Stomach (tissue), 9 donors: ENCODE results near the gene ACSBG1. TPM values are rescaled to one million over a fixed set of nuclear protein-coding genes. Genes with fewer than 3 reads are reported as not detected.

Experiments
- DNase-seq, 2 donors: peaks; one replicate each; pipeline versions ENCODE4 v3.0.0 to v3.0.0-alpha.2; 2013 to 2019
- H3K27ac ChIP-seq, 5 donors: fragments of 200-600 bp in 4 of 5; sonication (generic) in 4 of 5; one replicate each; pipeline ENCODE4 v1.5.1; 2013 to 2019; ENCODE audit warnings: mild to moderate bottlenecking in 1 of 5, moderate library complexity in 1 of 5
- H3K27me3 ChIP-seq, 3 donors: fragments of 200-600 bp; sonication (generic); one replicate each; pipeline ENCODE4 v1.5.1; 2017 to 2019; ENCODE audit warnings: mixed run types in 1 of 3
- H3K36me3 ChIP-seq, 4 donors: fragments of 200-600 bp; sonication (generic); 1 replicate in 3 of 4; 2 replicates in 1 of 4; pipeline ENCODE4 v1.5.1; 2016 to 2019
- H3K4me1 ChIP-seq, 4 donors: fragments of 200-600 bp; sonication (generic); one replicate each; pipeline ENCODE4 v1.5.1; 2016 to 2019
- H3K4me3 ChIP-seq, 4 donors: fragments of 200-600 bp; sonication (generic) in 3 of 4; one replicate each; pipeline ENCODE4 v1.5.1; 2016 to 2019; ENCODE audit warnings: mild to moderate bottlenecking in 1 of 4
- H3K9me3 ChIP-seq, 4 donors: fragments of 200-600 bp; sonication (generic); one replicate each; pipeline ENCODE4 v1.5.1; 2016 to 2019
- CTCF ChIP-seq, 7 experiments: fragments of 450-650 bp in 4 of 7; fragments of 200-600 bp in 3 of 7; sonication (generic) in 3 of 7; IDR thresholded peaks; one replicate each; pipeline ENCODE4 v1.5.1; 2016 to 2019; ENCODE audit warnings: antibody characterized with exemption in 7 of 7, control low read depth in 2 of 7, mild to moderate bottlenecking in 1 of 7
- EP300 ChIP-seq: sonication (generic); formaldehyde crosslinking; IDR thresholded peaks from one replicate; pipeline ENCODE4 v1.6.1; 2017; ENCODE audit warnings: antibody characterized with exemption
- POLR2A ChIP-seq, 4 donors: fragments of 450-650 bp; IDR thresholded peaks; one replicate each; pipeline ENCODE4 v1.6.1; 2016; ENCODE audit warnings: antibody characterized with exemption in 4 of 4, control low read depth in 2 of 4, mild to moderate bottlenecking in 1 of 4, moderate library complexity in 1 of 4
- POLR2AphosphoS5 ChIP-seq, 3 donors: sonication (generic); formaldehyde crosslinking; IDR thresholded peaks; one replicate each; pipeline ENCODE4 v1.6.1; 2016; ENCODE audit warnings: antibody characterized with exemption in 3 of 3
- WGBS, 5 donors: extraction: QIAGEN DNeasy Blood & Tissue Kit in 3 of 5; methylation state at CpG; one replicate each; pipeline versions ENCODE4 v1.1.5 to v1.1.7; 2013 to 2018; 5-methylcytosine and 5-hydroxymethylcytosine counted together
- intact Hi-C: fragments of 100-400 bp; cut with DNase I; formaldehyde crosslinking; loops from one replicate; pipeline ENCODE4 v1.15.1; 2023; ENCODE audit warnings: low total_unique reads
- polyA plus RNA-seq, 3 donors: library from polyadenylated mRNA; stranded (reverse); fragments of 200-250 nt; gene quantifications; one replicate each; pipeline ENCODE4 v1.2.3, GENCODE V29; 2013
- total RNA-seq, 5 donors: library from RNA; depleted of rRNA; stranded (reverse); fragments of >200 nt; gene quantifications; one replicate each; pipeline versions ENCODE4 v1.1.0 to v1.2.3, GENCODE V29; 2014 to 2016
- donor health status: healthy with polysubstance abuse.
- donor health status: Bipolar disorder and iron deficiency.
- donor health status: healthy.

The ACSBG1 gene
- total and polyA plus RNA-seq, 8 donors: under 0.01 to 1.5 (median 0.15) TPM; not detected in 3

- Histone ChIP-seq H3K9me3 (no peaks in the 10 kb centered on the region), H3K27ac (peak overlapping the region in 3 of 5 donors; percentile 44 to 64 (median 46)), H3K4me1 (peaks cover 3 to 48% (median 25%) of the 10 kb centered on the region in 4 donors), H3K27me3 (peaks cover 0 to 8% (median 0%) of the 10 kb centered on the region in 3 donors), H3K4me3 (no peak overlapping the region), H3K36me3 (no peaks in the 10 kb centered on the region)
- DNase-seq: peak in 1 of 2 donors; percentile 23
- TF ChIP-seq POLR2A (IDR thresholded peaks at IDR 0.05) (no peak), CTCF (IDR thresholded peaks at IDR 0.05) (no peak), POLR2AphosphoS5 (IDR thresholded peaks at IDR 0.05) (no peak), EP300 (no peak)
- WGBS, 5 donors: 44 to 64% (median 57%) methylated on average over 5 of the region's 5 CpGs
- intact Hi-C loops: no loop called here
Measured at GRCh38 chr15:78210349-78210717, 24.0 kb downstream of the ACSBG1 start.

- DNase-seq: peak; percentile 49 to 80
- no peak overlapping the region for H3K4me3 ChIP-seq
- H3K36me3 ChIP-seq: no peaks in the 10 kb centered on the region
- peak overlapping the region in 3 of 5 donors; percentile 44 to 64 (median 46) for H3K27ac ChIP-seq
- H3K27me3 ChIP-seq: peaks cover 0 to 8% (median 0%) of the 10 kb centered on the region in 3 donors
- H3K4me1 ChIP-seq: peaks cover 3 to 48% (median 26%) of the 10 kb centered on the region in 4 donors
- TF ChIP-seq EP300: no peak
- no peak for TF ChIP-seq POLR2AphosphoS5 (IDR thresholded peaks at IDR 0.05)
- TF ChIP-seq POLR2A (IDR thresholded peaks at IDR 0.05): no peak
- H3K9me3 ChIP-seq: no peaks in the 10 kb centered on the region
- WGBS, 5 donors: 33 to 55% (median 39%) methylated on average over 9 of the region's 9 CpGs
- intact Hi-C loops: no loop called here
Measured at GRCh38 chr15:78209646-78210348, 24.6 kb downstream of the ACSBG1 start.

- intact Hi-C loops: no loop called here
- Histone ChIP-seq H3K27me3 (peaks cover 0 to 8% (median 0%) of the 10 kb centered on the region in 3 donors), H3K4me1 (peaks cover 3 to 48% (median 29%) of the 10 kb centered on the region in 4 donors), H3K9me3 (no peaks in the 10 kb centered on the region), H3K36me3 (no peaks in the 10 kb centered on the region), H3K4me3 (no peak overlapping the region), H3K27ac (peak overlapping the region in 1 of 5 donors; percentile 64)
- TF ChIP-seq POLR2AphosphoS5 (IDR thresholded peaks at IDR 0.05) (no peak), POLR2A (IDR thresholded peaks at IDR 0.05) (no peak), CTCF (IDR thresholded peaks at IDR 0.05) (no peak), EP300 (no peak)
- WGBS, 5 donors: 76 to 85% (median 80%) methylated on average over 18 to 20 of the region's 20 CpGs
- DNase-seq: peak; percentile 37 to 54
Measured at GRCh38 chr15:78208887-78209645, 25.3 kb downstream of the ACSBG1 start.

GRCh38 chr15:78208341-78208844 lies 26.0 kb downstream of the ACSBG1 start:
- Histone ChIP-seq H3K4me3 (no peak overlapping the region), H3K27ac (no peak overlapping the region), H3K4me1 (peaks cover 3 to 48% (median 28%) of the 10 kb centered on the region in 4 donors), H3K9me3 (no peaks in the 10 kb centered on the region), H3K27me3 (peaks cover 0 to 4% (median 0%) of the 10 kb centered on the region in 3 donors), H3K36me3 (no peaks in the 10 kb centered on the region)
- DNase-seq: peak in 1 of 2 donors; percentile 22
- intact Hi-C loops: no loop called here
- WGBS, 5 donors: 90 to 96% (median 93%) methylated on average over 5 to 8 of the region's 8 CpGs
- TF ChIP-seq POLR2AphosphoS5 (IDR thresholded peaks at IDR 0.05): no peak
- TF ChIP-seq CTCF (IDR thresholded peaks at IDR 0.05): no peak
- TF ChIP-seq POLR2A (IDR thresholded peaks at IDR 0.05): no peak
- no peak for TF ChIP-seq EP300
